Pancreas (tissue), 10 donors: Measurements from ENCODE around the gene RCBTB2. TPM values are rescaled to one million over a fixed set of nuclear protein-coding genes. Genes with fewer than 3 reads are reported as not detected.
A peak's percentile ranks its signal among the peaks of the same experiment; 100 is the strongest.

Source experiments
- ATAC-seq, 4 donors: fragments of 200-7000 bp; cut with Tn5 transposase; one replicate each; pipeline versions ENCODE4 v1.8.0 to v1.9.1; 2020; ENCODE audit warnings: mild to moderate bottlenecking in 4 of 4, moderate library complexity in 4 of 4
- DNase-seq, 6 donors: peaks; one replicate each; pipeline ENCODE4 v3.0.0-alpha.2; 2020
- FAIRE-seq: peaks from 2 replicates; lab custom pipeline; 2012; peaks lifted over from hg19 to GRCh38; lab: Jason Lieb, UNC
- H3K27ac ChIP-seq, 4 donors: fragments of 200-600 bp; sonication (generic); 1 replicate in 3 of 4; 2 replicates in 1 of 4; pipeline versions ENCODE4 v1.5.0 to v1.8.0; 2020
- H3K27me3 ChIP-seq, 4 donors: fragments of 200-600 bp; one replicate each; pipeline ENCODE4 v1.8.0; 2021
- H3K36me3 ChIP-seq, 3 donors: fragments of 200-600 bp; sonication (generic) in 1 of 3; one replicate each; pipeline versions ENCODE4 v1.5.0 to v1.8.0; 2020 to 2021
- H3K4me1 ChIP-seq, 3 donors: fragments of 200-600 bp; one replicate each; pipeline ENCODE4 v1.8.0; 2021
- H3K4me3 ChIP-seq, 4 donors: fragments of 200-600 bp; sonication (generic) in 2 of 4; one replicate each; pipeline versions ENCODE4 v1.5.0 to v1.8.0; 2020 to 2021
- H3K9me3 ChIP-seq, 4 donors: fragments of 200-600 bp; one replicate each; pipeline ENCODE4 v1.8.0; 2021
- CTCF ChIP-seq, 4 donors: fragments of 200-600 bp; sonication (generic) in 3 of 4; IDR thresholded peaks; one replicate each; pipeline versions ENCODE4 v1.5.0 to v1.8.0; 2021; ENCODE audit warnings: antibody characterized with exemption in 4 of 4
- WGBS, 2 donors: extraction: QIAGEN DNeasy Blood & Tissue Kit; methylation state at CpG; one replicate each; pipeline ENCODE4 v1.1.7; 2013; 5-methylcytosine and 5-hydroxymethylcytosine counted together
- intact Hi-C, 3 donors: fragments of 100-400 bp; cut with DNase I; formaldehyde crosslinking; loops; one replicate each; pipeline versions ENCODE4 v1.11.1 to v1.14.2; 2022
- polyA plus RNA-seq, 2 donors: library from polyadenylated mRNA; stranded (reverse); fragments of 200-250 nt; gene quantifications; one replicate each; pipeline ENCODE4 v1.2.3, GENCODE V29; 2013
- total RNA-seq, 6 donors: library from RNA; stranded (reverse); fragmentation: NEBNext Ultra II Directional in 4 of 6; extraction: Animal tissue kit (Norgen Biotek cat#: 25700) in 4 of 6; gene quantifications; one replicate each; pipeline versions ENCODE4 v1.2.1 to v1.2.4, GENCODE V29; 2021 to 2023
- donor health status: healthy with polysubstance abuse.
- donor health status: DM: no; HTN: no; CAD: no; lungs with moderate emphysema.
- donor health status: DM: no; HTN: no; CAD: no.
- donor health status: control.
- donor health status: control.
- donor health status: Bipolar disorder and iron deficiency.
- donor health status: DM: yes; HTN: yes; CAD: no.
- donor health status: DM: no; HTN: no; CAD: no.
- donor health status: DM: no; HTN: no; CAD: no.
- donor health status: DM: yes; HTN: yes; CAD: no.

Gene RCBTB2
- total and polyA plus RNA-seq, 8 donors = 2.7 to 9.7 (median 4.9) TPM

GRCh38 chr13:48493066-48493765 is 39.7 kb downstream of the RCBTB2 start:
- intact Hi-C loops = no loop called here
- H3K27ac ChIP-seq = peak overlapping the region in 3 of 4 donors; percentile 42 to 61 (median 59)

GRCh38 chr13:48492470-48493065 is 40.3 kb downstream of the RCBTB2 start:
- peak in 3 of 4 donors; percentile 70 to 85 (median 80) for ATAC-seq

More at GRCh38 chr13:48493066-48493765, 39.7 kb downstream of the RCBTB2 start:
- no peak for TF ChIP-seq CTCF (IDR thresholded peaks at IDR 0.05)
- WGBS, 2 donors = 66 to 68% methylated on average over 4 of the region's 4 CpGs
- ATAC-seq = peak in 3 of 4 donors; percentile 35 to 45 (median 36)
- Histone ChIP-seq H3K27me3 (no peaks in the 10 kb centered on the region), H3K36me3 (no peaks in the 10 kb centered on the region), H3K4me3 (peak overlapping the region in 1 of 4 donors; percentile 13), H3K4me1 (peaks cover 3 to 10% (median 3%) of the 10 kb centered on the region in 3 donors), H3K9me3 (no peaks in the 10 kb centered on the region)
- no peak for FAIRE-seq
- DNase-seq = no peak

GRCh38 chr13:48492096-48492440 is 40.8 kb downstream of the RCBTB2 start:
- H3K27me3 ChIP-seq = no peaks in the 10 kb centered on the region
- DNase-seq (no peak), ATAC-seq (peak in 2 of 4 donors; percentile 24 to 42), FAIRE-seq (no peak)
- H3K4me3 ChIP-seq = peak overlapping the region in 1 of 4 donors; percentile 13
- WGBS, 2 donors = 78 to 88% methylated on average over 1 of the region's 1 CpG
- TF ChIP-seq CTCF (IDR thresholded peaks at IDR 0.05) = no peak
- intact Hi-C loops = no loop called here
- H3K9me3 ChIP-seq = no peaks in the 10 kb centered on the region
- no peaks in the 10 kb centered on the region for H3K36me3 ChIP-seq
- H3K27ac ChIP-seq = peak overlapping the region in 2 of 4 donors; percentile 48 to 61
- H3K4me1 ChIP-seq = peaks cover 3 to 10% (median 3%) of the 10 kb centered on the region in 3 donors

More at GRCh38 chr13:48492470-48493065, 40.3 kb downstream of the RCBTB2 start:
- H3K27me3 ChIP-seq = no peaks in the 10 kb centered on the region
- H3K27ac ChIP-seq = peak overlapping the region in 2 of 4 donors; percentile 48 to 61
- H3K9me3 ChIP-seq = no peaks in the 10 kb centered on the region
- 72 to 80% methylated on average over 16 of the region's 16 CpGs for WGBS, 2 donors
- DNase-seq (peak in 2 of 6 donors; percentile 18 to 59), FAIRE-seq (no peak)
- peaks cover 3 to 10% (median 3%) of the 10 kb centered on the region in 3 donors for H3K4me1 ChIP-seq
- no peak for TF ChIP-seq CTCF (IDR thresholded peaks at IDR 0.05)
- intact Hi-C loops = no loop called here
- no peaks in the 10 kb centered on the region for H3K36me3 ChIP-seq
- H3K4me3 ChIP-seq = peak overlapping the region in 1 of 4 donors; percentile 13

GRCh38 chr13:48491423-48492095 is 41.3 kb downstream of the RCBTB2 start:
- Histone ChIP-seq H3K4me1 (peaks cover 3 to 10% (median 3%) of the 10 kb centered on the region in 3 donors), H3K36me3 (no peaks in the 10 kb centered on the region), H3K27me3 (no peaks in the 10 kb centered on the region), H3K9me3 (no peaks in the 10 kb centered on the region), H3K27ac (peak overlapping the region in 2 of 4 donors; percentile 48 to 61), H3K4me3 (peak overlapping the region in 1 of 4 donors; percentile 13)
- no peak for DNase-seq
- no peak for ATAC-seq
- no peak for TF ChIP-seq CTCF (IDR thresholded peaks at IDR 0.05)
- intact Hi-C loops = no loop called here
- no peak for FAIRE-seq
